ENCODE measurements around the gene C1R. TPM values are rescaled to one million over a fixed set of nuclear protein-coding genes. Genes with fewer than 3 reads are reported as not detected.

Gene C1R
- total RNA-seq, 1 donor from 2014 or later: 3.3 TPM

GRCh38 chr12:7067096-7067495 is 25.1 kb downstream of the C1R start:
- H3K4me2 ChIP-seq: no peak overlapping the region
- Mint-ChIP-seq H3K9me3 (no peaks in the 10 kb centered on the region), H3K4me3 (no peak overlapping the region), H3K27ac (no peak overlapping the region), H3K27me3 (ENCODE audit: insufficient read depth, low read depth) (peaks cover 8% of the 10 kb centered on the region), H3K36me3 (no peaks in the 10 kb centered on the region), H3K4me1 (no peaks in the 10 kb centered on the region)
- H4K20me1 ChIP-seq (ENCODE audit: low read depth): no peaks in the 10 kb centered on the region
- no peaks in the 10 kb centered on the region for H3K4me1 ChIP-seq
- no peak overlapping the region for H3K4me3 ChIP-seq
- H3F3A ChIP-seq (ENCODE audit: low read depth): no peaks in the 10 kb centered on the region
- H2AFZ ChIP-seq (replicated peaks): no peak overlapping the region
- TF ChIP-seq CTCF (IDR thresholded peaks at IDR 0.05) (no peak), EZH2phosphoT487 (IDR thresholded peaks at IDR 0.05) (no peak), EZH2 (IDR thresholded peaks at IDR 0.05) (no peak)
- no peak overlapping the region for H3K27ac ChIP-seq
- no peak for DNase-seq (ENCODE audit: low spot score)
- H3K79me2 ChIP-seq (ENCODE audit: low read depth): no peaks in the 10 kb centered on the region
- no peak overlapping the region for H3K9ac ChIP-seq
- no peaks in the 10 kb centered on the region for H3K36me3 ChIP-seq
- H3K27me3 ChIP-seq: no peaks in the 10 kb centered on the region
- no peaks in the 10 kb centered on the region for H3K9me3 ChIP-seq (ENCODE audit: low read depth)

GRCh38 chr12:7066596-7066995 is 25.6 kb downstream of the C1R start:
- Histone ChIP-seq H3K9me3 (ENCODE audit: low read depth) (no peaks in the 10 kb centered on the region), H3K9ac (no peak overlapping the region), H3K4me3 (no peak overlapping the region), H3K27ac (no peak overlapping the region), H2AFZ (replicated peaks) (no peak overlapping the region), H4K20me1 (ENCODE audit: low read depth) (no peaks in the 10 kb centered on the region), H3K79me2 (ENCODE audit: low read depth) (no peaks in the 10 kb centered on the region), H3K36me3 (no peaks in the 10 kb centered on the region), H3K4me1 (no peaks in the 10 kb centered on the region), H3K27me3 (no peaks in the 10 kb centered on the region), H3F3A (ENCODE audit: low read depth) (no peaks in the 10 kb centered on the region), H3K4me2 (no peak overlapping the region)
- H3K27me3 Mint-ChIP-seq (ENCODE audit: insufficient read depth, low read depth): peaks cover 8% of the 10 kb centered on the region
- no peaks in the 10 kb centered on the region for H3K9me3 Mint-ChIP-seq
- no peak for DNase-seq (ENCODE audit: low spot score)
- H3K27ac Mint-ChIP-seq: no peak overlapping the region
- no peaks in the 10 kb centered on the region for H3K36me3 Mint-ChIP-seq
- TF ChIP-seq EZH2phosphoT487 (IDR thresholded peaks at IDR 0.05): no peak
- no peak for TF ChIP-seq CTCF (IDR thresholded peaks at IDR 0.05)
- TF ChIP-seq EZH2 (IDR thresholded peaks at IDR 0.05): no peak
- H3K4me1 Mint-ChIP-seq: no peaks in the 10 kb centered on the region
- no peak overlapping the region for H3K4me3 Mint-ChIP-seq

GRCh38 chr12:7065073-7065623 is 27.1 kb downstream of the C1R start:
- Mint-ChIP-seq H3K36me3 (no peaks in the 10 kb centered on the region), H3K27ac (no peak overlapping the region), H3K4me1 (peaks cover 6% of the 10 kb centered on the region), H3K4me3 (no peak overlapping the region), H3K27me3 (ENCODE audit: insufficient read depth, low read depth) (peaks cover 11% of the 10 kb centered on the region), H3K9me3 (no peaks in the 10 kb centered on the region)
- Histone ChIP-seq H2AFZ (replicated peaks) (no peak overlapping the region), H4K20me1 (ENCODE audit: low read depth) (no peaks in the 10 kb centered on the region), H3K4me3 (no peak overlapping the region), H3K27ac (no peak overlapping the region), H3K27me3 (no peaks in the 10 kb centered on the region), H3K9me3 (ENCODE audit: low read depth) (no peaks in the 10 kb centered on the region), H3K9ac (no peak overlapping the region), H3K4me2 (no peak overlapping the region), H3K36me3 (no peaks in the 10 kb centered on the region), H3F3A (ENCODE audit: low read depth) (no peaks in the 10 kb centered on the region), H3K79me2 (ENCODE audit: low read depth) (no peaks in the 10 kb centered on the region), H3K4me1 (no peaks in the 10 kb centered on the region)
- no peak for DNase-seq (ENCODE audit: low spot score)
- TF ChIP-seq CTCF (IDR thresholded peaks at IDR 0.05) (no peak), EZH2phosphoT487 (IDR thresholded peaks at IDR 0.05) (no peak), EZH2 (IDR thresholded peaks at IDR 0.05) (no peak)

All from neural progenitor cell (in vitro differentiated cells).